B cell (primary cell): ENCODE measurements around the gene FRMD4B.

Experiments used
- CTCF ChIP-seq: fragments of 200-600 bp; IDR thresholded peaks from one replicate; pipeline ENCODE4 v1.8.0; 2022; ENCODE audit warnings: antibody characterized with exemption, mild to moderate bottlenecking
- EZH2 ChIP-seq: IDR thresholded peaks from 2 replicates; pipeline ENCODE4 v1.6.1; 2012; ENCODE audit warnings: borderline replicate concordance, low read depth, mild to moderate bottlenecking, moderate library complexity, low read length; ENCODE audit not compliant: insufficient read depth, poor library complexity, severe bottlenecking

GRCh38 chr3:69413551-69414207 is 27.8 kb upstream of the FRMD4B start:
- no peak for TF ChIP-seq CTCF
- TF ChIP-seq EZH2 = no peak
